IMR-90 (cell line): ENCODE measurements around the gene PGC.

ENCODE experiments used
- CEBPB ChIP-seq: IDR thresholded peaks from 2 replicates; pipeline ENCODE4 v1.6.1; 2012; ENCODE audit warnings: low read depth, low read length, improper control_type of control experiment
- CTCF ChIP-seq: conservative IDR thresholded peaks from 2 replicates; pipeline ENCODE4 v1.5.1; 2012; ENCODE audit warnings: mild to moderate bottlenecking, low read depth, low read length, improper control_type of control experiment
- FOS ChIP-seq: fragments of 150-350 bp; IDR thresholded peaks from 2 replicates; pipeline ENCODE4 v1.6.1; 2016; ENCODE audit warnings: low read depth, low read length
- MAFK ChIP-seq: IDR thresholded peaks from 2 replicates; pipeline ENCODE4 v1.6.1; 2012; ENCODE audit warnings: low read depth, low read length, improper control_type of control experiment
- MAZ ChIP-seq: IDR thresholded peaks from 2 replicates; pipeline ENCODE4 v1.6.1; 2012; ENCODE audit warnings: low read depth, mild to moderate bottlenecking, low read length, improper control_type of control experiment, moderate library complexity, borderline replicate concordance
- MXI1 ChIP-seq: IDR thresholded peaks from 2 replicates; pipeline ENCODE4 v1.6.1; 2012; ENCODE audit warnings: low read depth, mild to moderate bottlenecking, low read length, moderate library complexity, borderline replicate concordance
- POLR2A ChIP-seq: IDR thresholded peaks from 2 replicates; pipeline ENCODE4 v1.6.1; 2012; ENCODE audit warnings: mild to moderate bottlenecking, low read depth, low read length
- RCOR1 ChIP-seq: IDR thresholded peaks from 2 replicates; pipeline ENCODE4 v1.6.1; 2012; ENCODE audit warnings: mild to moderate bottlenecking, low read length, improper control_type of control experiment; ENCODE audit not compliant: insufficient replicate concordance
- RFX5 ChIP-seq: IDR thresholded peaks from 2 replicates; pipeline ENCODE4 v1.8.0; 2012; ENCODE audit warnings: low read depth, mild to moderate bottlenecking, low read length, moderate library complexity
- SMC3 ChIP-seq: fragments of 150-350 bp; IDR thresholded peaks from 2 replicates; pipeline ENCODE4 v1.6.1; 2016; ENCODE audit warnings: low read depth, mild to moderate bottlenecking, antibody characterized with exemption, low read length, moderate library complexity
- TF ChIP-seq, protein P1 (sequence below): fragments of 150-350 bp; IDR thresholded peaks from 2 replicates; pipeline ENCODE4 v1.6.1; 2016; ENCODE audit warnings: low read depth, mild to moderate bottlenecking, low read length, moderate library complexity, borderline replicate concordance
- TF ChIP-seq, protein P2 (sequence below): fragments of 150-350 bp; IDR thresholded peaks from 2 replicates; pipeline ENCODE4 v1.6.1; 2017; ENCODE audit warnings: mild to moderate bottlenecking, antibody characterized with exemption, low read length, low read depth

DNA sequence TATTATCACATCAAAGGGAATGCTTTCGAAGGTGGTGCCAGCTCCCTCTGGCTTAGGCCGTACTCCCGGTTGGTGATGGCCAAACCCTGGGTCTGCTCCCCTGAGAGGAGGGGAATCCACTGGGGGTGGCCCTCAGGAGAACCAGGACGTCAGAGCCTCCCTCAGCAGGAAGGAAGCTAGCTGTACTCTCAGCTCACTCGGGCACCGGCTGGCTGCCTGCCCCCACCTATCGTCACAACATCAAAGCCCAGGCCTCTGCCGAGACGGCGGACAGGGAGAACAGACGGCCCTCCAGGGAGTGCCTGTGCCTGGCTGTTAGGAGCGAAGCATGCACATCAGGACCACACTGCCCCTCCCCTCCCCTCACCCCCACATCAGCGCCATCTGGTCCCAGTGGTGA lies 9.2 kb upstream of the PGC start:
- TF ChIP-seq MAFK (no peak), CTCF (no peak), RFX5 (no peak), CEBPB (no peak), POLR2A (no peak), MXI1 (no peak), SMC3 (no peak), FOS (no peak), MAZ (no peak), RCOR1 (no peak)
- TF ChIP-seq, protein P1, sequence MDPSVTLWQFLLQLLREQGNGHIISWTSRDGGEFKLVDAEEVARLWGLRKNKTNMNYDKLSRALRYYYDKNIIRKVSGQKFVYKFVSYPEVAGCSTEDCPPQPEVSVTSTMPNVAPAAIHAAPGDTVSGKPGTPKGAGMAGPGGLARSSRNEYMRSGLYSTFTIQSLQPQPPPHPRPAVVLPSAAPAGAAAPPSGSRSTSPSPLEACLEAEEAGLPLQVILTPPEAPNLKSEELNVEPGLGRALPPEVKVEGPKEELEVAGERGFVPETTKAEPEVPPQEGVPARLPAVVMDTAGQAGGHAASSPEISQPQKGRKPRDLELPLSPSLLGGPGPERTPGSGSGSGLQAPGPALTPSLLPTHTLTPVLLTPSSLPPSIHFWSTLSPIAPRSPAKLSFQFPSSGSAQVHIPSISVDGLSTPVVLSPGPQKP = no peak
- TF ChIP-seq, protein P2, sequence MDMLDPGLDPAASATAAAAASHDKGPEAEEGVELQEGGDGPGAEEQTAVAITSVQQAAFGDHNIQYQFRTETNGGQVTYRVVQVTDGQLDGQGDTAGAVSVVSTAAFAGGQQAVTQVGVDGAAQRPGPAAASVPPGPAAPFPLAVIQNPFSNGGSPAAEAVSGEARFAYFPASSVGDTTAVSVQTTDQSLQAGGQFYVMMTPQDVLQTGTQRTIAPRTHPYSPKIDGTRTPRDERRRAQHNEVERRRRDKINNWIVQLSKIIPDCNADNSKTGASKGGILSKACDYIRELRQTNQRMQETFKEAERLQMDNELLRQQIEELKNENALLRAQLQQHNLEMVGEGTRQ = no peak
